ENCODE measurements around the gene AGO3. TPM values are rescaled to one million over a fixed set of nuclear protein-coding genes. Genes with fewer than 3 reads are reported as not detected.
A peak's percentile ranks its signal among the peaks of the same experiment; 100 is the strongest.

AGO3 gene
- total and polyA plus RNA-seq, 7 experiments from 2014 or later: 11.8 to 49.2 (median 32.9) TPM

DNA sequence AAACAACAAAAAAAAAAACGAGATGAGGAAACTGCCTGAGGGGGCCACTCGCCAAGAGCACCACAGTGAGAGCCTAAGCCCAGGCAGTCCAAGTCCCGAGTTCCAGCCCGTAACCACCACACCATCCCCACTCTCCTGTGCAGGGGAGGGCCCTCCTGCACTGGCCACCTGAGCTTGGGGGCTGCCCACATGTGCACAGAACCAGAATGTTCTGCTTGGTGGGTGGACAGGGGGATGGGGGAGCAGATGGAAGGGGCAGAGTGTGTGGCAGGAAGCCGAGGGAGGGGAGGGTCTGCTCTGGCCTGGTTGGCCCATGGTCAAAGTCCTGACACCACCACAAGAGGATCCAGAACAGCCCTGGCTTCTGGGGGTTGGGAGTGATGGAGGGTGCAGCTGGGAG lies 175.4 kb downstream of the AGO3 start:
- Mint-ChIP-seq H3K27me3 (no peaks in the 10 kb centered on the region), H3K4me3 (no peak overlapping the region), H3K36me3 (no peaks in the 10 kb centered on the region), H3K9me3 (no peaks in the 10 kb centered on the region), H3K4me1 (peaks cover 17 to 30% (median 27%) of the 10 kb centered on the region in 7 donors), H3K27ac (no peak overlapping the region)
- no peaks in the 10 kb centered on the region for H3K9me3 ChIP-seq (ENCODE audit: control insufficient read depth in 2 of 3, low read length in 3 of 3)
- H3K4me3 ChIP-seq (ENCODE audit: low read length): no peak overlapping the region
- no peak for DNase-seq
- H3K4me1 ChIP-seq (ENCODE audit: control insufficient read depth in 2 of 2, insufficient read depth in 2 of 2, low read length in 2 of 2): peaks cover 0 to 15% of the 10 kb centered on the region in 2 donors
- H3K36me3 ChIP-seq (ENCODE audit: control insufficient read depth in 2 of 3, insufficient read depth in 3 of 3, low read length in 3 of 3): no peaks in the 10 kb centered on the region
- no peak for ATAC-seq
- no peaks in the 10 kb centered on the region for H3K27me3 ChIP-seq (ENCODE audit: control insufficient read depth in 2 of 2, insufficient read depth in 2 of 2, low read length in 2 of 2)
- no peak overlapping the region for H3K27ac ChIP-seq (ENCODE audit: low read depth, low read length)
- ChIA-PET CTCF (interaction anchor here (2.0 to 3.4 kb wide), 2 partner anchors 27 to 82 kb away, joined by 5 to 20 read pairs; no protein-coding TSS in a partner anchor), POLR2A (interaction anchor here (1.0 kb wide), 1 partner anchor 27 kb away, joined by 4 read pairs; no protein-coding TSS in a partner anchor)
- intact Hi-C loops (cut with micrococcal nuclease): no loop called here

DNA sequence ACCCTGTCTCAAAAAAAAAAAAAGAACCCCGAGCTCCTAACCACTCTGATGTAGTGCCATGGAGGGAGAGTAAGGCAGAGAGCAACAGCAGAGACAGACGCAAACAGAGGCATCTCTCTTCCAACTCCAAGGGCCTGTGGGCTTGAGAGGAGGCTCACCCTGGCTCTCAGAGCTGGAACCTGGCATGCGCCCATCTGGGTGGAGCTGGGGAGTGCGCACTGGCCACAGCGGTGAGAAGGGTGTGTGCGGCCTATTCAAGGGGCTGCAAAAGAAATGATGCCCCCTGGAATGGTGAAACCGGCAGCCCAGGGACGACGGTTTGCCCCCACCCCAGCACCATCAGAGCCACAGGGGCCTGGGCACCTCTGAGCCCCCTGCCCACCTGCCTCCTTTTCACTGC lies 176.5 kb downstream of the AGO3 start:
- no peak overlapping the region for H3K4me3 ChIP-seq (ENCODE audit: low read length)
- DNase-seq (no peak), ATAC-seq (no peak)
- POLR2A ChIA-PET: interaction anchor here (1.0 kb wide), 1 partner anchor 26 kb away, joined by 4 read pairs; no protein-coding TSS in a partner anchor
- no peaks in the 10 kb centered on the region for H3K36me3 ChIP-seq (ENCODE audit: control insufficient read depth in 2 of 3, insufficient read depth in 3 of 3, low read length in 3 of 3)
- CTCF ChIA-PET: interaction anchor here (0.6 to 3.4 kb wide), 3 partner anchors 26 to 81 kb away, joined by 3 to 20 read pairs (median 5); no protein-coding TSS in a partner anchor
- intact Hi-C loops (cut with micrococcal nuclease): no loop called here
- no peaks in the 10 kb centered on the region for H3K27me3 Mint-ChIP-seq
- H3K27ac Mint-ChIP-seq: peak overlapping the region in 6 of 9 donors; percentile 25 to 95 (median 76)
- no peaks in the 10 kb centered on the region for H3K9me3 ChIP-seq (ENCODE audit: control insufficient read depth in 2 of 3, low read length in 3 of 3)
- H3K4me1 Mint-ChIP-seq: peaks cover 21 to 37% (median 30%) of the 10 kb centered on the region in 7 donors
- H3K9me3 Mint-ChIP-seq: peaks cover 0 to under 1% (median 0%) of the 10 kb centered on the region in 11 donors
- H3K36me3 Mint-ChIP-seq: no peaks in the 10 kb centered on the region
- H3K27ac ChIP-seq (ENCODE audit: low read depth, low read length): no peak overlapping the region
- H3K4me3 Mint-ChIP-seq: no peak overlapping the region
- H3K4me1 ChIP-seq (ENCODE audit: control insufficient read depth in 2 of 2, insufficient read depth in 2 of 2, low read length in 2 of 2): peaks cover 0 to 15% of the 10 kb centered on the region in 2 donors
- H3K27me3 ChIP-seq (ENCODE audit: control insufficient read depth in 2 of 2, insufficient read depth in 2 of 2, low read length in 2 of 2): no peaks in the 10 kb centered on the region

- intact Hi-C loops (cut with micrococcal nuclease): no loop called here
- POLR2A ChIA-PET: interaction anchor here (0.7 to 1.9 kb wide), 5 partner anchors 10 to 115 kb away, joined by 3 to 8 read pairs (median 4); partner anchors contain the start of genes THRAP3 and TRAPPC3
- ATAC-seq (no peak), DNase-seq (no peak)
- H3K36me3 Mint-ChIP-seq: no peaks in the 10 kb centered on the region
- peaks cover 21 to 38% (median 30%) of the 10 kb centered on the region in 7 donors for H3K4me1 Mint-ChIP-seq
- peaks cover 0 to 1% (median 0%) of the 10 kb centered on the region in 11 donors for H3K9me3 Mint-ChIP-seq
- peak overlapping the region; percentile 3 to 95 (median 79) for H3K27ac Mint-ChIP-seq
- CTCF ChIA-PET: interaction anchor here (2.0 kb wide), 1 partner anchor 80 kb away, joined by 5 read pairs; no protein-coding TSS in a partner anchor
- peak overlapping the region in 5 of 10 donors; percentile 42 to 75 (median 66) for H3K4me3 Mint-ChIP-seq
- H3K27me3 Mint-ChIP-seq: no peaks in the 10 kb centered on the region
- no peaks in the 10 kb centered on the region for H3K27me3 ChIP-seq (ENCODE audit: control insufficient read depth in 2 of 2, insufficient read depth in 2 of 2, low read length in 2 of 2)
- H3K9me3 ChIP-seq (ENCODE audit: control insufficient read depth in 2 of 3, low read length in 3 of 3): no peaks in the 10 kb centered on the region
- no peak overlapping the region for H3K27ac ChIP-seq (ENCODE audit: low read depth, low read length)
- H3K36me3 ChIP-seq (ENCODE audit: control insufficient read depth in 2 of 3, insufficient read depth in 3 of 3, low read length in 3 of 3): no peaks in the 10 kb centered on the region
- no peak overlapping the region for H3K4me3 ChIP-seq (ENCODE audit: low read length)
- peaks cover 0 to 15% of the 10 kb centered on the region in 2 donors for H3K4me1 ChIP-seq (ENCODE audit: control insufficient read depth in 2 of 2, insufficient read depth in 2 of 2, low read length in 2 of 2)
These were observed 177.4 kb downstream of the AGO3 start for GRCh38 chr1:36108314-36108713.

- Histone ChIP-seq H3K27ac (ENCODE audit: low read depth, low read length) (peak overlapping the region; percentile 56), H3K4me3 (ENCODE audit: low read length) (no peak overlapping the region), H3K36me3 (ENCODE audit: control insufficient read depth in 2 of 3, insufficient read depth in 3 of 3, low read length in 3 of 3) (no peaks in the 10 kb centered on the region), H3K27me3 (ENCODE audit: control insufficient read depth in 2 of 2, insufficient read depth in 2 of 2, low read length in 2 of 2) (no peaks in the 10 kb centered on the region), H3K4me1 (ENCODE audit: control insufficient read depth in 2 of 2, insufficient read depth in 2 of 2, low read length in 2 of 2) (peaks cover 0 to 15% of the 10 kb centered on the region in 2 donors), H3K9me3 (ENCODE audit: control insufficient read depth in 2 of 3, low read length in 3 of 3) (no peaks in the 10 kb centered on the region)
- peak overlapping the region in 9 of 10 donors; percentile 12 to 85 (median 68) for H3K4me3 Mint-ChIP-seq
- peaks cover 21 to 38% (median 32%) of the 10 kb centered on the region in 7 donors for H3K4me1 Mint-ChIP-seq
- peak in 7 of 9 donors; percentile 42 to 67 (median 61) for DNase-seq
- no peaks in the 10 kb centered on the region for H3K36me3 Mint-ChIP-seq
- peaks cover 0 to 1% (median 0%) of the 10 kb centered on the region in 11 donors for H3K9me3 Mint-ChIP-seq
- peak overlapping the region; percentile 35 to 97 (median 80) for H3K27ac Mint-ChIP-seq
- ChIA-PET POLR2A (interaction anchor here (0.7 to 2.1 kb wide), 8 partner anchors 9 to 115 kb away, joined by 3 to 8 read pairs (median 4); partner anchors contain the start of genes THRAP3 and TRAPPC3), CTCF (interaction anchor here (1.7 to 2.4 kb wide), 2 partner anchors 24 to 26 kb away, joined by 6 to 9 read pairs; no protein-coding TSS in a partner anchor)
- ATAC-seq: peak; percentile 92
- no peaks in the 10 kb centered on the region for H3K27me3 Mint-ChIP-seq
- intact Hi-C loops (cut with micrococcal nuclease): loop anchor here in 1 of 2 donors (1.0 kb wide), 1 partner anchor 21 kb away; the partner anchor contains the start of gene ADPRS
These were observed 178.3 kb downstream of the AGO3 start for GRCh38 chr1:36109041-36109679.

GRCh38 chr1:36111151-36111550 lies 180.2 kb downstream of the AGO3 start:
- H3K9me3 Mint-ChIP-seq: peaks cover 0 to 2% (median 0%) of the 10 kb centered on the region in 11 donors
- H3K27ac ChIP-seq (ENCODE audit: low read depth, low read length): no peak overlapping the region
- peaks cover 0 to 15% of the 10 kb centered on the region in 2 donors for H3K4me1 ChIP-seq (ENCODE audit: control insufficient read depth in 2 of 2, insufficient read depth in 2 of 2, low read length in 2 of 2)
- no peak overlapping the region for H3K4me3 ChIP-seq (ENCODE audit: low read length)
- H3K36me3 Mint-ChIP-seq: no peaks in the 10 kb centered on the region
- ChIA-PET POLR2A (no interaction called here), CTCF (interaction anchor here (2.4 kb wide), 1 partner anchor 22 kb away, joined by 9 read pairs; no protein-coding TSS in a partner anchor)
- ATAC-seq: no peak
- intact Hi-C loops (cut with micrococcal nuclease): no loop called here
- no peak for DNase-seq
- H3K4me1 Mint-ChIP-seq: peaks cover 21 to 38% (median 32%) of the 10 kb centered on the region in 7 donors
- peak overlapping the region in 5 of 10 donors; percentile 1 to 49 (median 37) for H3K4me3 Mint-ChIP-seq
- H3K9me3 ChIP-seq (ENCODE audit: control insufficient read depth in 2 of 3, low read length in 3 of 3): no peaks in the 10 kb centered on the region
- H3K27me3 ChIP-seq (ENCODE audit: control insufficient read depth in 2 of 2, insufficient read depth in 2 of 2, low read length in 2 of 2): no peaks in the 10 kb centered on the region
- H3K27ac Mint-ChIP-seq: peak overlapping the region; percentile 9 to 89 (median 71)
- peaks cover 0 to 3% (median 0%) of the 10 kb centered on the region in 5 donors for H3K27me3 Mint-ChIP-seq
- no peaks in the 10 kb centered on the region for H3K36me3 ChIP-seq (ENCODE audit: control insufficient read depth in 2 of 3, insufficient read depth in 3 of 3, low read length in 3 of 3)

DNA sequence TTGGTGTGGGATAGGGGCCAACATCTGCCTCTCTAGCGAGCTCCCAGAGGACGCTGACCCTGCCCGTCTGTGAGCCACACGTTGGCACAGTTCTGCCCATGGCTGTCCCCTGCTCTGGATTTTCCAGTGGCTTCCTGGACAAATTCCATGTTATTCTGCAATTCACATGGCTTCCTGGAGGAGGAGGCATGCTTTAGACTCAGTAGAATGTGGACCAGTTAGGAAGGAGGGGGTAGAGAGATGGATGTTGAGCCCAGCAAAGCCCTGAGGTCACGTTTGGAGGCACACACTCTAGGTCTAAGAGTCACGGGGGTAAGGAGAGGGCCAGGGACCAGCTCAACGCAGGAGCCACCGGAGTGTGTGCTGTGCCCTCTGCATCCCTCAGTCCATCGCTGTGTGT lies 181.9 kb downstream of the AGO3 start:
- Histone ChIP-seq H3K36me3 (ENCODE audit: control insufficient read depth in 2 of 3, insufficient read depth in 3 of 3, low read length in 3 of 3) (no peaks in the 10 kb centered on the region), H3K27me3 (ENCODE audit: control insufficient read depth in 2 of 2, insufficient read depth in 2 of 2, low read length in 2 of 2) (no peaks in the 10 kb centered on the region), H3K4me3 (ENCODE audit: low read length) (no peak overlapping the region), H3K27ac (ENCODE audit: low read depth, low read length) (no peak overlapping the region), H3K9me3 (ENCODE audit: control insufficient read depth in 2 of 3, low read length in 3 of 3) (no peaks in the 10 kb centered on the region), H3K4me1 (ENCODE audit: control insufficient read depth in 2 of 2, insufficient read depth in 2 of 2, low read length in 2 of 2) (peaks cover 0 to 15% of the 10 kb centered on the region in 2 donors)
- no peak for DNase-seq
- peaks cover 21 to 36% (median 30%) of the 10 kb centered on the region in 7 donors for H3K4me1 Mint-ChIP-seq
- peaks cover 0 to 2% (median 0%) of the 10 kb centered on the region in 11 donors for H3K9me3 Mint-ChIP-seq
- intact Hi-C loops (cut with micrococcal nuclease): no loop called here
- no peaks in the 10 kb centered on the region for H3K36me3 Mint-ChIP-seq
- ChIA-PET CTCF (no interaction called here), POLR2A (no interaction called here)
- H3K27ac Mint-ChIP-seq: peak overlapping the region in 3 of 9 donors; percentile 16 to 63 (median 46)
- H3K4me3 Mint-ChIP-seq: no peak overlapping the region
- no peak for ATAC-seq
- H3K27me3 Mint-ChIP-seq: peaks cover 0 to 3% (median 0%) of the 10 kb centered on the region in 5 donors

Measured in naive thymus-derived CD4-positive, alpha-beta T cell (primary cell).